Measurements from ENCODE around the gene C5AR2.

The C5AR2 gene

GRCh38 chr19:47388721-47389120 lies 56.7 kb downstream of the C5AR2 start:
- peak; percentile 26 for DNase-seq

GRCh38 chr19:47389150-47389556 lies 57.2 kb downstream of the C5AR2 start:
- DNase-seq, result peak; percentile 58

- no peak for DNase-seq
Observed at GRCh38 chr19:47390533-47391488, 58.8 kb downstream of the C5AR2 start.

GRCh38 chr19:47391510-47392223 lies 59.7 kb downstream of the C5AR2 start:
- peak; percentile 89 for DNase-seq

Measured in hematopoietic multipotent progenitor cell treated with erythropoietin and hydrocortisone succinate and interleukin-3 and kit ligand, for 6 days (in vitro differentiated cells).